SK-N-SH (cell line): ENCODE measurements around the gene MYMK.

Experiments used
- CTCF ChIP-seq: fragments of 200-600 bp; sonication (generic); IDR thresholded peaks from 2 replicates; pipeline ENCODE4 v1.6.1; 2017; ENCODE audit warnings: antibody characterized with exemption, mild to moderate bottlenecking, moderate library complexity
- EZH2phosphoT487 ChIP-seq: fragments of 200-600 bp; sonication (generic); IDR thresholded peaks from 2 replicates; pipeline ENCODE4 v1.6.1; 2017; ENCODE audit warnings: low read depth, mixed run types, mild to moderate bottlenecking, antibody characterized with exemption, moderate library complexity, borderline replicate concordance
- MXI1 ChIP-seq: IDR thresholded peaks from 2 replicates; pipeline ENCODE4 v1.6.1; 2012; ENCODE audit warnings: mild to moderate bottlenecking, low read depth, low read length, improper control_type of control experiment
- TEAD4 ChIP-seq: IDR thresholded peaks from 2 replicates; pipeline ENCODE4 v1.4.0; 2012; ENCODE audit warnings: mild to moderate bottlenecking, borderline replicate concordance; ENCODE audit not compliant: insufficient read depth
- USF2 ChIP-seq: fragments of 150-350 bp; IDR thresholded peaks from 2 replicates; pipeline ENCODE4 v1.6.1; 2017; ENCODE audit warnings: antibody characterized with exemption, low read length, low read depth, borderline replicate concordance

DNA sequence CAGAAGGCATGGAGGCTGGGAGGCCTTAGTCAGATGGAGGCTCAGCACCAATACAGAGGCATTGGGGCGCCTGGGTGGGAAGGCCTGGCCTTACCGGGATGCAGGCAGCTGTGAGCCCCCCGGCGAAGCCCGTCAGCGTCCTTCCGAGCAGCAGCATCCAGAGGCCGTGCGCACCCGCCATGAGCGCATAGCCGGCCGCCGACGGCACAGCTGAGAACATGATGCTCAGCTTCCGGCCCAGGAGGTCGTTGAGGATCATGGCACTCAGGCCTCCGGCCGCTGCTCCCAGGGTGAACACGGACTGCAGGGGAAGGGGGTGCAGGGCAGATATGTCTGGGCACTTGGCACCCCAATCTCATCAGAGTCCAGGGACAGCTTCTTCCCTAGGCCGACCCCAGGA, 47.8 kb downstream of the MYMK start:
- TF ChIP-seq MXI1 (no peak), EZH2phosphoT487 (no peak), CTCF (no peak), USF2 (no peak), TEAD4 (no peak)
